Ishikawa (cell line): Measurements from ENCODE around the gene TESPA1.

Experiments
- CEBPB ChIP-seq: IDR thresholded peaks from 2 replicates; pipeline ENCODE4 v1.6.1; 2012
- CREB1 ChIP-seq: IDR thresholded peaks from 2 replicates; pipeline ENCODE4 v1.6.1; 2012; ENCODE audit warnings: low read depth
- EGR1 ChIP-seq: IDR thresholded peaks from 2 replicates; pipeline ENCODE4 v1.6.1; 2012
- EP300 ChIP-seq: IDR thresholded peaks from 2 replicates; pipeline ENCODE4 v1.6.1; 2012; ENCODE audit warnings: borderline replicate concordance
- FOXM1 ChIP-seq: IDR thresholded peaks from 2 replicates; pipeline ENCODE4 v1.6.1; 2012; ENCODE audit warnings: low read depth, borderline replicate concordance
- MAX ChIP-seq: IDR thresholded peaks from 2 replicates; pipeline ENCODE4 v1.6.1; 2012
- NFIC ChIP-seq: IDR thresholded peaks from 2 replicates; pipeline ENCODE4 v1.6.1; 2012
- RAD21 ChIP-seq: IDR thresholded peaks from 2 replicates; pipeline ENCODE4 v1.6.1; 2012; ENCODE audit warnings: low read depth
- TAF1 ChIP-seq: IDR thresholded peaks from 2 replicates; pipeline ENCODE4 v1.6.1; 2012; ENCODE audit warnings: low read depth, mild to moderate bottlenecking
- TCF12 ChIP-seq: IDR thresholded peaks from 2 replicates; pipeline ENCODE4 v1.6.1; 2012; ENCODE audit warnings: low read depth
- TEAD4 ChIP-seq: IDR thresholded peaks from 2 replicates; pipeline ENCODE4 v1.6.1; 2012
- YY1 ChIP-seq: IDR thresholded peaks from 2 replicates; pipeline ENCODE4 v1.6.1; 2012; ENCODE audit warnings: low read depth
- ZBTB7A ChIP-seq: IDR thresholded peaks from 2 replicates; pipeline ENCODE4 v1.6.1; 2012; ENCODE audit warnings: low read depth
- TF ChIP-seq, protein P1 (sequence below): IDR thresholded peaks from 2 replicates; pipeline ENCODE4 v1.6.1; 2012; ENCODE audit warnings: low read depth, mild to moderate bottlenecking
- TF ChIP-seq, protein P2 (sequence below): IDR thresholded peaks from 2 replicates; pipeline ENCODE4 v1.6.1; 2012

TESPA1 gene

DNA sequence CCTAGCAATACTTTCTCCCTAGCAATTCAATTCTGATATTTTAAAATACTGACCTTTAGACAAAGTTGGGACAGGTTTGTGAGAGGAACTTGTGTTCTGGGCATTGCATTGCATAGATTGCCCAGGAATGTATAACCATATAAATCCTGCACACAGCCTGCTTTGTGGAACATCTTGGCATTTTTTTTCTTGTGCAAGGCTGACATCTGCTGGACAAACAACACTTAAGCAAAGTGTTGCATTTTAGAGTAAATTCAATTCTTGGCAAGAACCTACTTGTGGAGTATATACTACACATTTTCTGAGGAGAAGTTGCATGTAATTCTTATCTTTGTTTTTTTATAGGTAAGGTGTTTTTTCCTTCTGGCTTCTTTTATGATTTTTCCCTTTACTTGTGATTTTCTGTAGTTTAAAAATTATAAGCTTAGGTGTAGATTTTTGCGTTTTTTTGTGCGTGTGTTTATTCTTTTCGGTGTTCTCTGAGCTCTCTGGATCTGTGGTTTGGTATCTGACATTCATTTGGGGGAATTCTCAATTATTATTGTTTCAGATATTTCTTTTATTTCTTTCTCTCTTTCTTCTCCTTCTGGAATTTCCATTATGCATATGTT, 26.4 kb downstream of the TESPA1 start:
- TF ChIP-seq MAX: no peak
- no peak for TF ChIP-seq TEAD4
- no peak for TF ChIP-seq NFIC
- TF ChIP-seq RAD21: peak; percentile 94
- TF ChIP-seq EP300: no peak

GRCh38 chr12:54956818-54957641, 27.5 kb downstream of the TESPA1 start:
- TF ChIP-seq, protein P1, sequence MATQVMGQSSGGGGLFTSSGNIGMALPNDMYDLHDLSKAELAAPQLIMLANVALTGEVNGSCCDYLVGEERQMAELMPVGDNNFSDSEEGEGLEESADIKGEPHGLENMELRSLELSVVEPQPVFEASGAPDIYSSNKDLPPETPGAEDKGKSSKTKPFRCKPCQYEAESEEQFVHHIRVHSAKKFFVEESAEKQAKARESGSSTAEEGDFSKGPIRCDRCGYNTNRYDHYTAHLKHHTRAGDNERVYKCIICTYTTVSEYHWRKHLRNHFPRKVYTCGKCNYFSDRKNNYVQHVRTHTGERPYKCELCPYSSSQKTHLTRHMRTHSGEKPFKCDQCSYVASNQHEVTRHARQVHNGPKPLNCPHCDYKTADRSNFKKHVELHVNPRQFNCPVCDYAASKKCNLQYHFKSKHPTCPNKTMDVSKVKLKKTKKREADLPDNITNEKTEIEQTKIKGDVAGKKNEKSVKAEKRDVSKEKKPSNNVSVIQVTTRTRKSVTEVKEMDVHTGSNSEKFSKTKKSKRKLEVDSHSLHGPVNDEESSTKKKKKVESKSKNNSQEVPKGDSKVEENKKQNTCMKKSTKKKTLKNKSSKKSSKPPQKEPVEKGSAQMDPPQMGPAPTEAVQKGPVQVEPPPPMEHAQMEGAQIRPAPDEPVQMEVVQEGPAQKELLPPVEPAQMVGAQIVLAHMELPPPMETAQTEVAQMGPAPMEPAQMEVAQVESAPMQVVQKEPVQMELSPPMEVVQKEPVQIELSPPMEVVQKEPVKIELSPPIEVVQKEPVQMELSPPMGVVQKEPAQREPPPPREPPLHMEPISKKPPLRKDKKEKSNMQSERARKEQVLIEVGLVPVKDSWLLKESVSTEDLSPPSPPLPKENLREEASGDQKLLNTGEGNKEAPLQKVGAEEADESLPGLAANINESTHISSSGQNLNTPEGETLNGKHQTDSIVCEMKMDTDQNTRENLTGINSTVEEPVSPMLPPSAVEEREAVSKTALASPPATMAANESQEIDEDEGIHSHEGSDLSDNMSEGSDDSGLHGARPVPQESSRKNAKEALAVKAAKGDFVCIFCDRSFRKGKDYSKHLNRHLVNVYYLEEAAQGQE: no peak
- TF ChIP-seq TAF1 (no peak), FOXM1 (no peak), EP300 (no peak), NFIC (no peak), YY1 (no peak), CREB1 (no peak), TEAD4 (no peak), ZBTB7A (no peak), TCF12 (no peak)
- TF ChIP-seq, protein P2, sequence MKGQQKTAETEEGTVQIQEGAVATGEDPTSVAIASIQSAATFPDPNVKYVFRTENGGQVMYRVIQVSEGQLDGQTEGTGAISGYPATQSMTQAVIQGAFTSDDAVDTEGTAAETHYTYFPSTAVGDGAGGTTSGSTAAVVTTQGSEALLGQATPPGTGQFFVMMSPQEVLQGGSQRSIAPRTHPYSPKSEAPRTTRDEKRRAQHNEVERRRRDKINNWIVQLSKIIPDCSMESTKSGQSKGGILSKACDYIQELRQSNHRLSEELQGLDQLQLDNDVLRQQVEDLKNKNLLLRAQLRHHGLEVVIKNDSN: no peak

- no peak for TF ChIP-seq FOXM1
- TF ChIP-seq MAX: no peak
- TF ChIP-seq NFIC: no peak
- TF ChIP-seq EP300: no peak
- no peak for TF ChIP-seq YY1
- TF ChIP-seq, protein P1: no peak
- no peak for TF ChIP-seq EGR1
- no peak for TF ChIP-seq TEAD4
- no peak for TF ChIP-seq RAD21
- TF ChIP-seq CEBPB: no peak
- no peak for TF ChIP-seq CREB1
- TF ChIP-seq TAF1: no peak
Observed at GRCh38 chr12:54956322-54956721, 28.2 kb downstream of the TESPA1 start.

- TF ChIP-seq NFIC (no peak), YY1 (no peak), TAF1 (no peak), EP300 (no peak), CREB1 (no peak), MAX (no peak), ZBTB7A (no peak), TEAD4 (no peak), FOXM1 (no peak), CEBPB (no peak), EGR1 (no peak), RAD21 (no peak), TCF12 (no peak)
- TF ChIP-seq, protein P2: no peak
- TF ChIP-seq, protein P1: no peak
Observed at GRCh38 chr12:54954801-54955200, 29.8 kb downstream of the TESPA1 start.
